GM21528 (cell line): ENCODE results near the gene SLC35F6.
"Not testable (repeated sequence)": the region's sequence is repeated elsewhere in the genome, so short reads cannot be mapped to it uniquely, and the experiment has no call there.

Experiments
- ATAC-seq: cut with Tn5 transposase; IDR thresholded peaks from one replicate; pipeline ENCODE4 v1.9.1; 2021; ENCODE audit warnings: mild to moderate bottlenecking, moderate library complexity; ENCODE audit not compliant: unreplicated experiment, low FRiP score

Gene SLC35F6

DNA sequence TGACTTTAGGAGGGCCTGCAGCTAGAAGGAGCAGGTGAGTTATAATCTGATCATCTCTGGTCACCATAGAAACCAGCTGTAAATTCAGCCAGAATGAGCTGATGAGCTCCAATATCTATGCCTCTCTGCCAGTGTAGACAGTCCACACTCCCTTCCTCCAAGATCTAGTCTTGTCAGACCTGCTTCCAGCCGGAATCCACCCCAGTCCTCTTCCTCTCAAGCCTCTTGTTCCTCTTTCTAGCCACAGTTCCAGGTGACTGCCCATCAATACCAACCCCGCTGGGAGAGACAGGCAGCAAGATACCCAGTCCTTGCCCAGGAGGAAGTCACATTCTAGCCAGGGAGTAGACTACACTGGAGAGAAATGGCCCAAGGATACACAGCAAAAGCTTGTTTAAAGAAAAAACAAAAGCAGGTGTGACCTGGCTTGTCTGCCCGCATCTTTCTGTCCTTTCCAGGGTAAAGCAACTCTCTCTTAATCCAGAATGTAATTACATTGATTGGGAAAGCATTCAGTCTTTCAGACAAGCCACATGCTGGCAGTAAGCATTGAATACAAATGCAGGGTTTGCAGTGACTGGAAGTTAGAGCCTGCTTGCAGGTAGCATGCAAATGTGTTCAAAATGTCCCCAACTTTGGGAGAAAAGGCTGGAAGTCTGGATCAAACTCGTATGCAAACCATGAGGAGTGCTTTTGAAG lies 9.0 kb upstream of the SLC35F6 start:
- no peak for ATAC-seq

DNA sequence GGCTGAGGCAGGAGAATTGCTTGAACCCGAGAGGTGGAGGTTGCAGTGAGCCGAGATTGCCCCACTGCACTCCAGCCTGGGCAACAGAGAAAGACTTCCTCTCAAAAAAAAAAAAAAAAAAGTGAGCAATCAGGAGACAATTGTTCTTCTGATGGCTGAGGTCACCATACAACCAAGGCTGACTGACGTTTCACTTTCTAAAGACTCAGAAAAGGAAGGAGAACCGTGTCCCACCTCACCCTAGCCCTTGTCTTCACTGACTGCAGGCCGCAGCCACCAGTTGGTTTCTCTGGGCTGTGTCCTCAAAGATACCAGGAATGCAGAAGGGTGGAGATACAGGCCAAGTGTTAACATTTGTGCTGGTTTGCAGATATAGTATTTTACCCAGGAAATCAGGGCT lies 7.7 kb upstream of the SLC35F6 start:
- ATAC-seq, result no peak

DNA sequence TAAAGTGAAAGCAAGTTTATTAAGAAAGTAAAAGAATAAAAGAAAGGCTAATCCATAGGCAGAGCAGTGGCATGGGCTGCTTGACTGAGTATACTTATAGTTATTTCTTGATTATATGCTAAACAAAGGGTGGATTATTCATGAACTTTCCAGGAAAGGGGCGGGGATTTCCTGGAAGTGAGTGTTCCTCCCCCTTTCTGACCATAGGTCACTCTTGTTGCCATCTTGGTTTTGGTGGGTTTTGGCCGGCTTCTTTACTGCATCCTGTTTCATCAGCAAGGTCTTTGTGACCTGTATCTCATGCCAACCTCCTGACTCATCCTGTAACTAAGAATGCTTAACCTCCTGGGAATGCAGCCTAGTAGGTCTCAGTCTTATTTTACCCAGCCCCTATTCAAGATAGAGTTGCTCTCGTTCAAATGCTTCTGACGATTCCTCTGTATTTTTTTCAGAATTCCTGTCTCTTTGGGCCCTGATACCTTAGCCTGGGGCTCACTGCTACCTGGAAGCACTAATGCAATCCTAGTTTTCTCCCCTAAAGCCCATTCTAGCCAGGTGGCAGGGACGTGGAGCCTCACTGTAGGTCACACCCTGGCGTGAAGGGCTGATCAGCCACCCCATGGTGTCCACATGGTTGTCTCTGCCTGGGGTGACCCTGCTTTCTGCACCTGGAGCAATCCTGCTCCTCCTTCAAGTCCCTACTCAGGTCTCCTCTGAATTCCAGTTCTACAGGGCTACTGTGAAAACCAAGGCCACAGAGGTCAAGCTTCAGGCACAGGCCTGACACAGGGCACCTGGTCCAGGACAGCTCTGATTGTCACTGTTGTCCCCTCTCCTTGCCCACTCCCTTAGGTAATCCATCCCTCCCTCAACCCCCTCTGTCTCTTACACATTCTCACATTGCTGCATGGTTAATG lies 6.0 kb upstream of the SLC35F6 start:
- ATAC-seq, result no peak

DNA sequence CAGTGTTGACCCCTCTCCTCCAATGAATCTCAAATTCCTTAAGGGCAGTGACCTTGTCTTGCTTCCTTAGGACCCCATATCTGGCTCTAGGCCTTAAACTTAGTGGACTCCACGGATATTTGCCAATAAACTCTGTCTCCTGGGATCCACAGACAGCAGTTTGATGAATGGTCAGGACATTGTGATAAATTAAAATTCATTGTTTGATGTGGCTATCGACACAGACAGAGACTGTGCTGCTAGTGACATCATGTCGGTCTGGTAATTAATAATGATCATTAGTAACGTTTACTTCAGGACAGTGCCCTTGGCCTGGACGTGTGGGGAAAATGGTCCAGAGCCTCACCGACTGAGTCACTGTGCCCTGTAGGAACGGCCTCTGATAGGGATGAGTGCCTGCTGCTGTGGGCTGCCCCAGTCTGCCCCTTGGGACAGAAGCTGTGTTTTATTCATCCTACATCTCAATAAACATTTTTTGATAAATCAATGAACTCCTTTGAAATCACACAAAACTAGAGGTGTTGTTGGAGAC lies 5.2 kb upstream of the SLC35F6 start:
- ATAC-seq, result no peak

DNA sequence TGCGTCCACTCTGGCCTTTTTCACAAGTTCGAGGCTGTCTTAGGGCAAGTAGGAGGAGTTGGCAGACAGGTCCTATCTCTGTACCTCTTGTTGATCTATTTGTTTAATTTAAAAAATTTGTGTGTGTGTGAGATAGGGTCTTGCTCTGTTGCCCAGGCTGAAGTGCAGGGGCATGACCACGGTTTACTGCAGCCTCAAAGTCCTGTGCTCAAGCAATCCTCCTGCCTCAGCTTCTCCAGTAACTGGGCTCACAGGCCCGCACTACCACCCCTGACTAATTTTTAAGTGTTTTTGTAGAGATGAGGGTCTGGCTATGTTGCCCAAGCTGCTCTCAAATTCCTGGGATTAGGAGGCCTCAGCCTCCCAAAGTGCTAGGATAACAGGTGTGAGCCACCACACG lies 4.2 kb upstream of the SLC35F6 start:
- ATAC-seq, result no peak

DNA sequence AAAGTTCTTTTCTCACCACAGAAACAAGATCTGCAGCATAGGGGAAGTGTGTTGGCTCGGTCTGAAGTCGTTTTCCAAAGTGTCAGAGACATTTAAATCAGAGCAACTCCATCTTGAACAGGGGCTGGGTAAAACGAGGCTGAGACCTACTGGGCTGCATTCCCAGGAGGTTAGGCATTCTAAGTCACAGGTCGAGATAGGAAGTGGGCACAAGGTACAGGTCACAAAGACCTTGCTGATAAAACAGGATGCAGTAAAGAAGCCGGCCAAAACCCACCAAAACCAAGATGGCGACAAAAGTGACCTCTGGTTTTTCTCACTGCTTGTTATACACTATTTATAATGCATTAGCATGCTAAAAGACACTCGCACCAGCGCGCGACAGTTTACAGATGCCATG lies 3.1 kb upstream of the SLC35F6 start:
- ATAC-seq, result not testable (repeated sequence)

DNA sequence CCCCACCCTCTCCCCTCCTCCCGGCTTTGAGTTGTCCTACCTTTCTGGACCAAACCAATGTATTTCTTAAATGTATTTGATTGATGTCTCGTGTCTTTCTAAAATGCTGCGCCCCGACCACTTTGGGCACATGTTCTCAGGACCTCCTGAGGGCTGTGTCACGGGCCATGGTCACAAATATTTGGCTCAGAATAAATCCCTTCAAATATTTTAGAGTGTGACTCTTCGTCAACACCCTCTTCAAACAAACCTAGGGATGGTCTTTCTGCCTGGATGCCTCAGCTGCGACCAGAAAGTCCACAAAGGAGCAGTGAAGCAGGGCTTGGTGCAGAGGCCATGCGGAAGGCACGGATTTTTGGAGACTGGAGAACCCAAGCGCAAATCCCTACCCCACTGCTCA lies 1.1 kb upstream of the SLC35F6 start:
- no peak for ATAC-seq

DNA sequence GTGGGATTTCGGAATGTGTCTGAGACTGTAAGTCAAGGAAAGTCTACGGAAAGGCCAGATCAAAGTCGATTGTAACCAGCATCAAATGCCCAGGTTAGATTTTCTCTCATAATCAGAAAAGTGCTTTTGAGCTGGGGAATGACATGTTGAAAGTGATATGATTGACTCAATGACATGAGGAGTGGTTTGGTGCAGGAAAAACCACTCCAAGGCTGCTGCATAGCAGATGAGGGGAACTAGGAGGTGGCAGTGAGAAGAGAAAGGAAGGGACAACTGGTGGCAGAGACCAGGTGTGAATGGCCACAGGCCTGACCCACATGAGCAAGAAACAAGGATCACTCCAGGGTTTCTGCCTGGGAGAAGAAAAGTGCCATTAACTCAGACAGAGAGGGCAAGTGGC lies 822 bp downstream of the SLC35F6 start:
- ATAC-seq, result no peak

DNA sequence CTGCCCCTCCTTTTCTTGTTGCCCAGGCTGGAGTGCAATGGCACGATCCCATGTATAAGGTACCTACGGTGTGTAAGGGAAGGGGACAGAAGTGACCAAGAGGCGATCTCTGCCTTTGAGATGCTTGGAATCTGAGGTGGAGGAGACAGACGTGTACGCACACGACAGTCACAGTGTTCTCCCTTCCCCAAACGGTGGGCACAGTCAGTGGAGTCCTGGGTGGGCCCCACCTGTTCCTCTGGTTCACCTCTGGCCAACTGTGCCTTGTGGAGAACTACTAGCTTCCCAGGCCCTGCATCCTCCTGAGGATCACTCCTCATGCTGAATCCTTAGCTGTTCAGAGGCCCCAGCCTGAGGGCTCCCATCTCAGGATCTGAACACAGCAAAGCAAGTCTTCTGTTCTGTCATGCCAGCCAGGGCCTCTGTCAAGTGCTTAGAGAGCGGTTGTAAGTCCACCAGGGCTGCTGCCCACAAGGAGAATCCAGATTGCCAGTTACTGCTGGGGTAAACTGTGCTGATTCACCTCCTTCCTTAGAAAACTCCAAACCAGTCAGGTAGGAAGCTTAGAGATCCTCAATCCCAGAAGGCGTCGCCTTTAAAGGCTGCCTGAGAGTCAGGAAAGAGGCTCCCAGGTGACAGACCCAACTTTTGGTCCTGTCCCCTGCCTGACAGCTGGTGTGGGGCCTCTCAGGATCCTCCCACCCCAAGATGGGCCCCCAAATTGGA lies 1.6 kb downstream of the SLC35F6 start:
- no peak for ATAC-seq

DNA sequence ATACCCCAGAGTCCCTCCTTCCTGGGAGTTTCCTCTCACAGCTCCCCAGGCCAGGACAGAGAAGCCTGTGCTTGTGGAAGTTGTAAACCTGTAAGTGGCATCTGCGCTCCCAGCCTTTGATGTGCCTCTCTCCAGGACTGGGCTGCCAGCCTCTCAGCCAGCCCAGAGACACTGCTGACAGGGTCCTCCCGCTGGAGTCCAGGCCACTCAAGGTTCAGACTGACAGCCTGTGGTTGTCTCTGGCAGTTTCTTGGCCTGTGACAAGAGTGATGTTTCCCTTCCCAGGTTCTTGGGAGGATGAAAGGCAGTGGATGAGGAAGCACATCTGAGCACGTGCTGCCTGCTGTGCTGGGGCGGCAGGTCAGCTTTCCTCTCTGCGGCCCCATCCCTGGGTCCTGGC lies 3.0 kb downstream of the SLC35F6 start:
- no peak for ATAC-seq

DNA sequence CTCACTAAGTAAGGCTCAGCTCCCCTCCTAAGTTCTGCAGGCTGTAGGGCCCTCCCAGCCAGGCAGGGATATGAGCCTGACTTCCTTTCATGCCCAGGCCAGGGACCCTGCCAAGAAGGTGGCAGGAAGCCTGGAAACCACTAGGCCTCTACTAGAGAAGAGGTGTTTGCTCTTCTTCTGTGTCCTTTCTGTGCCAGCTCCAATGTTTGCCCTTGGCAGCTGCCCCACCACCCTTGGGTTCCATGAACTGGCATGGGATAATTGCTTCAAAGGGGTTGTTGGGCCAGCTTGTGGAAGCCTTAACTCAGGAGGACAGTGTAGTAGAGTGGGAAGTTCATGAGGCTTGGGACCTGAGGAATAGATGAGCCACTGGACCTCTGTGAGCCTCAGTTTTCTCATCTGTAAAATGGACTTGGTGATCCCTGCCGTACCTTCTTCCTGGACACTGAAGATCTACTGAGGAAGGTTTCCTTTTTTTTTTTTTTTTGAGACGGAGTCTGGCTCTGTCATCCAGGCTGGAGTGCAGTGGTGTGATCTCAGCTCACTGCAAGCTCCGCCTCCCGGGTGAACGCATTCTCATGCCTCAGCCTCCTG lies 3.9 kb downstream of the SLC35F6 start:
- ATAC-seq, result no peak

DNA sequence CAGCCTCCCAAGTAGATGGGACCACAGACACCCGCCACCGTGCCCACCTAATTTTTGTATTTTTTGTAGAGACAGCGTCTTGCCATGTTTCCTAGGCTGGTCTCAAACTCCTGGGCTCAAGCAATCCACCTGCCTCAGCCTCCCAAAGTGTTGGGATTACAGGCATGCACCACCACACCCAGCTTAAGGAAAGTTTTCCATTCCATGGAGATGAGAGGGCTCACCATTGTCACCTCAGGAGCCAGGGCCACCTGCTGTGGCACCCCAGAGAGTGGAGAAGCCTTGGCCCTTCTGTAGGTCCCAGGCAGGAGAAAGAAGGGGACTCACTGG lies 4.6 kb downstream of the SLC35F6 start:
- no peak for ATAC-seq

DNA sequence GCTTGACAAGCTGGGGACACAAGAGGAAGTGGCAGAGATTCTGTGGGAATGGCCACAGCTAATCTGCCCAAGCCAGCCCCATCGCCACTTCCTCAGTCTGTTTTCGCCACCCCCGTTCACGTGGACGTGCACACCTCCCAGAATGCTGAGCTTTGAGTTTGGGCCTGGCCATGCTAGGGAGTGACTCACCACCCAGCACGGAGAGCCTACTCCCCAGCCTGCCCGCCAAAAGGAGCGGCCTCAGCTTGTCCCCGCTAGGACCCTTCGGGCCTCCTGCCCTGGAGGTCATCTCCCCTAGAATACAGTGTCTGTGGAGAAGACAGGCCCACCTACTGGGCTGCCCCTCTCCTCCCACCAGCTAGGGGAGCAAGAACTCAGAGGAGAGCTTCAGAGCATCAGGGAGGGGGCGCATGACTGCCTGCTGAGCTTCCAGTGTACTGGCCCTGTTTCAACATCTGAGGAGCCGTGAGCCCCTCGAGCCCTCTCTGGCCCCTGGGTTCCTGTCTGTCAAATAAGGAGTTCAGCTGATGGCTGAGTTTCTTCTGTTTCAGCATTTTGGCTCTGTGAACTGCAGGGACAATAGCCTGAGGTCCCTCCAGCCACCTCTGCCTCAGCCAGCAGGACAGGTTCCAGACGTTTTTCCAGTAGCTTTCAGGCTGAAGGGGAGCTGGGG lies 5.1 kb downstream of the SLC35F6 start:
- no peak for ATAC-seq

DNA sequence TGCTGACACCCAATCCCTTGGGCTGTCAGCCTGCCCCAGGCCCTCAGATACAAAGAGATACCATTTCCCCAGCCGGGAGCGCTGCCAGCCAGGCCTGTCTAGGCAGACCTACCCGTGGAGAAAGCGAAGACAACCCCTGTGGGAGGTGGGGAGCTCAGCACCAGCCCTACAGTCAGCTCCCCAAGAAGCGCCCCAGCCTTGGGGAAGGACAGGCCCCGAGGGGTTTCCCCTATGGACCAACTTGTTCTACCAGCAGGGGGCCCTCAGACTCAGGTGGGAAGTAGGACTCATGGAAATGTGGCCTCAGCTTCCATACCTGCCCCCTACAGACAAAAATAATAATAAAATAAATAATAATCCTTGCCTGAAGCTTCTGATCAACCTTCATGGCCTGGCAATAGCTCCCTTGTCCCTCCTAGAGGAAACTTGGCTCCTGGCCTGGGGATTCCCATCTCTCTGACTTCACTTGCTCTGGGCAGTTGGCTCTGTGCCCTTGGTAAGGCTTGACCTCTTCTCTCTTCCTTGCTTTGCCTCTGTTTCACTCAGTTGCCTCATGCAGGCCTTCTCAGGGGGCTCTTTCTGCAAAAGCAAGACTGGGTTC lies 7.0 kb downstream of the SLC35F6 start:
- ATAC-seq, result no peak

DNA sequence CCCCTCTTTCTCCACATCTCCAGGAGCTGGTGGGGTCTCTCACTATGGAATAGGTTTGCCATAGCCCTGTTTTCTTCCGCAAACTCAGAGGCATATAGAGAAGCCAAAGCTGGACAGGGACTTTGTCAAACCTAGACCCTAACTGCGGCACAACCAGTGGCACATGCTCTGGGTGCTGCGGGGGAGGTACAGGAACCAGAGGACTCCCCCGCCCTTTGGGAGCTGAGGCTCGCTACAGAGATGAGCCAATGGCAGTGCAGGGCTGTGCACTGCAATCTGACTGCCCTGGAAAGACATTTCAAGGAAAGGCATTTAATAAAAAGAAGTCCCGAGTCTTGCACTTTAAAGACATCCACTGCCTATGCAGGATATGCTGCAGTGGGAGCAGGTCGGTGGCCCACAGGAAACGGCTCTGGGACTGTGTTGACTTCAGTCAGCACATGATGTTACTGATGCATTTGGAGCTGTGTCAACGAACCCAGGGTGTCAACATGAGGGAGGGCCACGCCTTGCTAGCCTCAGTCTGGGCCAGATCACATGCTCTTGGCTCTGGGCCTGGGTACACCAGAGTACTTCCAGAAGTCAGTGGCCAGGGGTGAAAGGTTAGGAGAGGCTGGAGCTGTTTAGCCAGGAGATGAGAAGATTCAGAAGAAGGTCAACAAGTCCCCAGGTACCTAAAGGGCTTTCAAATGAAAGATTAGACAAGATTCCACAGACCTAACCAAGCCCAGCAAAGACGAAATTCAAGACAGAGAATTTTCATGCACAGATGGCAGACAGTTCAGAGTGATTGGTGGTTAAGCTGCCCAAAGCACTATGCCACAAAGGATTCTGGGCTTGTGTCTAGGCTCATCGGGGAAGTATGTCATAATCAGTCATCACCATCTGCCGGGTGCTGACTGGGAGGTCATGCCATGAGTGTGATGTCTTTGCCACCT lies 8.2 kb downstream of the SLC35F6 start:
- ATAC-seq, result no peak

DNA sequence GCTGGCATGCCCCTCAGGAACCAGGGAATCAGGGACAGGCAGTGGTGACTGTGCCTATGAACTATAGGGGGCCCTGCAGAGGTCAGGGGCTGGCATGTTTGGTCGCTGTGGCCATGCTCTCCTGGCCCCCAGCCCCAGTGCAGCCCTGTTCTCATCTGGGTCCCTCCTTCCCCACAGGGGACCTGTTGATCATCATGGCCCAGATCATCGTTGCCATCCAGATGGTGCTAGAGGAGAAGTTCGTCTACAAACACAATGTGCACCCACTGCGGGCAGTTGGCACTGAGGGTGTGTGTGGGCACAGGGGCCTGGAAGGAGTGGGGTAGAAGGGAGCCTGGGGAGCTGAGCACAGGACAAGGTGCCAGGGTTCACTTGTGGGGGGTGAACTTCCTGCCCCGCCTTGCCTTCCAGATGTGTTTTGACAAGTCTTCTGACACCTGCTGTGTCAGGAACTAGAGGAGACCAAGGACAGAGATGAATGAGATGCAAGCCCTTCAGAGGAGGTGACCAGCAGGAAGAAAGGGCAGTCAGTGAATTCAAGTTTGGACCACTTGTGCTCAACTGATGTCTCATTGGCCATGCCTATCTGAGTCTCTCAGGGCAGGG lies 12.2 kb downstream of the SLC35F6 start:
- ATAC-seq, result no peak

DNA sequence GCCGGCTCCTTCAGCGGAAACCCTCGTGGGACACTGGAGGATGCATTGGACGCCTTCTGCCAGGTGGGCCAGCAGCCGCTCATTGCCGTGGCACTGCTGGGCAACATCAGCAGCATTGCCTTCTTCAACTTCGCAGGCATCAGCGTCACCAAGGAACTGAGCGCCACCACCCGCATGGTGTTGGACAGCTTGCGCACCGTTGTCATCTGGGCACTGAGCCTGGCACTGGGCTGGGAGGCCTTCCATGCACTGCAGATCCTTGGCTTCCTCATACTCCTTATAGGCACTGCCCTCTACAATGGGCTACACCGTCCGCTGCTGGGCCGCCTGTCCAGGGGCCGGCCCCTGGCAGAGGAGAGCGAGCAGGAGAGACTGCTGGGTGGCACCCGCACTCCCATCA lies 14.0 kb downstream of the SLC35F6 start:
- no peak for ATAC-seq

DNA sequence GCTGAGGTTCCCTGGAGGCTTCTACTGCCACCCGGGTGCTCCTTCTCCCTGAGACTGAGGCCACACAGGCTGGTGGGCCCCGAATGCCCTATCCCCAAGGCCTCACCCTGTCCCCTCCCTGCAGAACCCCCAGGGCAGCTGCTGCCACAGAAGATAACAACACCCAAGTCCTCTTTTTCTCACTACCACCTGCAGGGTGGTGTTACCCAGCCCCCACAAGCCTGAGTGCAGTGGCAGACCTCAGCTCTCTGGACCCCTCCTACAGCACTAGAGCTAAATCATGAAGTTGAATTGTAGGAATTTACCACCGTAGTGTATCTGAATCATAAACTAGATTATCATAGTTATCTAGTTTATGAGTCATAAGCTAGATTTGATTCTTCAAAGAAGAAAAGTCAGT lies 14.4 kb downstream of the SLC35F6 start:
- ATAC-seq, result no peak
